ENCODE results near the gene TCEANC. TPM values are rescaled to one million over a fixed set of nuclear protein-coding genes. Genes with fewer than 3 reads are reported as not detected.

Gene TCEANC
- total RNA-seq, 1 experiment from 2014 or later: 3.1 TPM

- no peak overlapping the region for H2BK15ac ChIP-seq (ENCODE audit: low read depth, low read length)
- no peak overlapping the region for H3K27ac ChIP-seq (ENCODE audit: insufficient read length, low read depth, low read length)
- no peak overlapping the region for H4K8ac ChIP-seq (replicated peaks; ENCODE audit: insufficient read length, low read depth, low read length)
- no peak overlapping the region for H2BK12ac ChIP-seq (ENCODE audit: insufficient read length, low read depth, low read length)
- H3K4me1 ChIP-seq (ENCODE audit: insufficient read depth, low read length): no peaks in the 10 kb centered on the region
- H3K9ac ChIP-seq (ENCODE audit: extremely low read depth, insufficient read length, low read length): no peak overlapping the region
- no peak overlapping the region for H2AK5ac ChIP-seq (ENCODE audit: insufficient read length, low read length)
- no peak overlapping the region for H3K4me2 ChIP-seq (ENCODE audit: insufficient read depth, insufficient read length, low read length)
- no peak overlapping the region for H4K91ac ChIP-seq (ENCODE audit: insufficient read length, low read depth, low read length)
- no peak for TF ChIP-seq CTCF (conservative IDR thresholded peaks at IDR 0.05)
- no peak overlapping the region for H2BK20ac ChIP-seq (ENCODE audit: low read depth, low read length, poor library complexity, severe bottlenecking)
- no peak overlapping the region for H3K56ac ChIP-seq (ENCODE audit: insufficient read length, low read depth, low read length)
- H3K79me1 ChIP-seq (ENCODE audit: insufficient read depth, low read depth, low read length, poor library complexity, severe bottlenecking): no peaks in the 10 kb centered on the region
- no peak overlapping the region for H3K4ac ChIP-seq (ENCODE audit: low read depth, low read length)
- H3K27me3 ChIP-seq (ENCODE audit: insufficient read depth, low read length): no peaks in the 10 kb centered on the region
- Mint-ChIP-seq H3K36me3 (ENCODE audit: insufficient read depth in 1 of 3, low read depth in 3 of 3) (peaks cover 15 to 38% (median 31%) of the 10 kb centered on the region in 3 experiments; a peak in 6 of 7 replicates), H3K27me3 (ENCODE audit: low read depth) (no peaks in the 10 kb centered on the region), H3K4me3 (no peak overlapping the region), H3K27ac (no peak overlapping the region), H3K4me1 (peaks cover 6 to 7% of the 10 kb centered on the region in 2 experiments), H3K9me3 (peaks cover 38 to 60% of the 10 kb centered on the region in 2 experiments)
- no peaks in the 10 kb centered on the region for H3K79me2 ChIP-seq (ENCODE audit: insufficient read depth, low read length)
- no peak overlapping the region for H3T11ph ChIP-seq (ENCODE audit: low read length)
- no peak for DNase-seq
- H3K23me2 ChIP-seq (ENCODE audit: insufficient read length, low read depth, low read length, poor library complexity, severe bottlenecking): no peaks in the 10 kb centered on the region
- no peak overlapping the region for H3K14ac ChIP-seq (ENCODE audit: insufficient read depth, low read length)
- H2AFZ ChIP-seq (ENCODE audit: low read length): no peak overlapping the region
- no peak overlapping the region for H3K23ac ChIP-seq (ENCODE audit: insufficient read length, low read depth, low read length)
- WGBS (ENCODE audit: extremely low coverage, insufficient read length, low lambda C conversion rate): no CpG with 5 or more reads among the region's 6 CpGs
- no peak overlapping the region for H2BK120ac ChIP-seq (ENCODE audit: low read depth, low read length, poor library complexity, severe bottlenecking)
- H3K18ac ChIP-seq (ENCODE audit: insufficient read length, low read depth, low read length): no peak overlapping the region
- H2BK5ac ChIP-seq (ENCODE audit: insufficient read length, low read length): no peak overlapping the region
- no peaks in the 10 kb centered on the region for H3K9me3 ChIP-seq (ENCODE audit: control insufficient read depth, low read depth, low read length)
- no peaks in the 10 kb centered on the region for H4K20me1 ChIP-seq (ENCODE audit: control insufficient read depth, insufficient read depth, insufficient read length)
- no peak overlapping the region for H4K5ac ChIP-seq (ENCODE audit: insufficient read length, low read depth, low read length)
Observed at GRCh38 chrX:13661735-13662288, 8.9 kb downstream of the TCEANC start.

Data from H9 (cell line).